ENCODE measurements around the gene TTYH1. TPM values are rescaled to one million over a fixed set of nuclear protein-coding genes. Genes with fewer than 3 reads are reported as not detected.
A peak's percentile ranks its signal among the peaks of the same experiment; 100 is the strongest.

TTYH1 gene
- total and polyA plus RNA-seq, 9 of the 15 experiments (the other 6 are each of a cell fraction or from before 2014, with no cell fraction given) = 0.08 TPM; not detected in 8

- TF ChIP-seq MNT (conservative IDR thresholded peaks at IDR 0.05) (peak in 1 of 2 experiments; percentile 37; a peak in 2 of 4 replicates), ZMIZ1 (IDR thresholded peaks at IDR 0.05; ENCODE audit: low read depth in 2 of 2, low read length in 2 of 2) (no peak), GTF2B (IDR thresholded peaks at IDR 0.05; ENCODE audit: extremely low read depth, insufficient read length) (no peak), L3MBTL2 (IDR thresholded peaks at IDR 0.05) (no peak), HDGF (IDR thresholded peaks at IDR 0.05) (0 out of 2 replicates have a peak, but pooled peaks have one; percentile 25), MYNN (IDR thresholded peaks at IDR 0.05) (no peak), MYNN (CRISPR knock-in tag; IDR thresholded peaks at IDR 0.05) (no peak), KDM4B (IDR thresholded peaks at IDR 0.05; ENCODE audit: borderline replicate concordance in 2 of 2, low read depth in 1 of 2) (no peak)
- TF ChIP-seq, protein P1, sequence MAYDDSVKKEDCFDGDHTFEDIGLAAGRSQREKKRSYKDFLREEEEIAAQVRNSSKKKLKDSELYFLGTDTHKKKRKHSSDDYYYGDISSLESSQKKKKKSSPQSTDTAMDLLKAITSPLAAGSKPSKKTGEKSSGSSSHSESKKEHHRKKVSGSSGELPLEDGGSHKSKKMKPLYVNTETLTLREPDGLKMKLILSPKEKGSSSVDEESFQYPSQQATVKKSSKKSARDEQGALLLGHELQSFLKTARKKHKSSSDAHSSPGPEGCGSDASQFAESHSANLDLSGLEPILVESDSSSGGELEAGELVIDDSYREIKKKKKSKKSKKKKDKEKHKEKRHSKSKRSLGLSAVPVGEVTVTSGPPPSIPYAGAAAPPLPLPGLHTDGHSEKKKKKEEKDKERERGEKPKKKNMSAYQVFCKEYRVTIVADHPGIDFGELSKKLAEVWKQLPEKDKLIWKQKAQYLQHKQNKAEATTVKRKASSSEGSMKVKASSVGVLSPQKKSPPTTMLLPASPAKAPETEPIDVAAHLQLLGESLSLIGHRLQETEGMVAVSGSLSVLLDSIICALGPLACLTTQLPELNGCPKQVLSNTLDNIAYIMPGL (CRISPR knock-in tag; IDR thresholded peaks at IDR 0.05) = no peak
- TF ChIP-seq, protein P2, sequence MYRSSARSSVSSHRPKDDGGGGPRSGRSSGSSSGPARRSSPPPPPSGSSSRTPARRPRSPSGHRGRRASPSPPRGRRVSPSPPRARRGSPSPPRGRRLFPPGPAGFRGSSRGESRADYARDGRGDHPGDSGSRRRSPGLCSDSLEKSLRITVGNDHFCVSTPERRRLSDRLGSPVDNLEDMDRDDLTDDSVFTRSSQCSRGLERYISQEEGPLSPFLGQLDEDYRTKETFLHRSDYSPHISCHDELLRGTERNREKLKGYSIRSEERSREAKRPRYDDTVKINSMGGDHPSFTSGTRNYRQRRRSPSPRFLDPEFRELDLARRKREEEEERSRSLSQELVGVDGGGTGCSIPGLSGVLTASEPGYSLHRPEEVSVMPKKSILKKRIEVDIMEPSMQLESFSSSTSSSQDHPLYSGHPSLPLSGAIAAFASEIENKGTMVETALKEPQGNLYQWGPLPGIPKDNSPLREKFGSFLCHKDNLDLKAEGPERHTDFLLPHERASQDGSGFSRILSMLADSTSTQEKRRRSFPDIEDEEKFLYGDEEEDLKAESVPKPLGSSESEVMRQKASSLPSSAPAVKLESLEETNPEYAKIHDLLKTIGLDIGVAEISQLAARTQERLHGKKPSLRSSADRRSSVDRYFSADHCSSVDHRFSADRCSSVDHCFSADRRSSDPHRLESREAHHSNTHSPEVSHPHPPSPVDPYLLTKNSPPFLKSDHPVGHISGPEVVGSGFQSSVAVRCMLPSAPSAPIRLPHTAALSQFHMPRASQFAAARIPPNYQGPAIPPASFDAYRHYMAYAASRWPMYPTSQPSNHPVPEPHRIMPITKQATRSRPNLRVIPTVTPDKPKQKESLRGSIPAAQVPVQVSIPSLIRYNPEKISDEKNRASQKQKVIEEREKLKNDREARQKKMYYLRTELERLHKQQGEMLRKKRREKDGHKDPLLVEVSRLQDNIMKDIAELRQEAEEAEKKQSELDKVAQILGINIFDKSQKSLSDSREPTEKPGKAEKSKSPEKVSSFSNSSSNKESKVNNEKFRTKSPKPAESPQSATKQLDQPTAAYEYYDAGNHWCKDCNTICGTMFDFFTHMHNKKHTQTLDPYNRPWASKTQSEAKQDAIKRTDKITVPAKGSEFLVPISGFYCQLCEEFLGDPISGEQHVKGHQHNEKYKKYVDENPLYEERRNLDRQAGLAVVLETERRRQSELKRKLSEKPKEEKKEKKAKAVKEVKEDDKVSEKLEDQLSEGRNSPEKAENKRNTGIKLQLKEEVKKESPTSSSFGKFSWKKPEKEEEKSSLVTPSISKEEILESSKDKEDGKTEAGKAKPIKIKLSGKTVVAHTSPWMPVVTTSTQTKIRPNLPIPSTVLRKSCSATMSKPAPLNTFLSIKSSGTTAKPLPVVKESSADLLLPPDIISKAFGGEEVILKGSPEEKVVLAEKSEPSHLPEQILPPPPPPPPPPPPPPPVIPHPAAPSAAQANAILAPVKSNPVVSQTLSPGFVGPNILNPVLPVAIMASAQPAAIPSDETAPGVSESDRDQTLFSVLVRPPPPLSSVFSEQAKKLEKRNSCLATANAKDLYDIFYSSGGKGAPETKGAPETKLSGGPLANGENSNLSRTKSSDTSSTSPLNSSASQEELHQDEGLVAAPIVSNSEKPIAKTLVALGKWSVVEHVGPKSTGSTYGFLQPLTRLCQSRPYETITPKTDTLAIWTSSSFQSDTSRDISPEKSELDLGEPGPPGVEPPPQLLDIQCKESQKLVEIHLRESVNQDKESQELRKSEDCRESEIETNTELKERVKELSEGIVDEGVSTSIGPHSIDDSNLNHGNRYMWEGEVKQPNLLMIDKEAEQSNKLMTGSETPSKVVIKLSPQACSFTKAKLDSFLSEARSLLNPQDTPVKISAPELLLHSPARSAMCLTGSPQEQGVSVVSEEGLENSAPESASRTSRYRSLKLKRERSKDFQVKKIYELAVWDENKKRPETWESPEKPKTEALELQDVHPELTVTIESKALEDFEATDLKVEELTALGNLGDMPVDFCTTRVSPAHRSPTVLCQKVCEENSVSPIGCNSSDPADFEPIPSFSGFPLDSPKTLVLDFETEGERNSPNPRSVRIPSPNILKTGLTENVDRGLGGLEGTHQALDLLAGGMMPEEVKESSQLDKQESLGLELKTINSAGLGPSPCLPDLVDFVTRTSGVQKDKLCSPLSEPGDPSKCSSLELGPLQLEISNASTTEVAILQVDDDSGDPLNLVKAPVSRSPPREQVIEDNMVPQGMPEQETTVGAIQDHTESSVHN (IDR thresholded peaks at IDR 0.05; ENCODE audit: borderline replicate concordance in 1 of 2, low read depth in 1 of 2) = peak in 1 of 2 experiments; percentile 44; a peak in 1 of 4 replicates
These were observed 48.9 kb downstream of the TTYH1 start (continued) for GRCh38 chr19:54464044-54464629.

Data from K562 (cell line).